CD4-positive, alpha-beta memory T cell (primary cell): ENCODE results near the gene CASP10. TPM values are rescaled to one million over a fixed set of nuclear protein-coding genes. Genes with fewer than 3 reads are reported as not detected.

ENCODE experiments used
- CTCF ChIA-PET: fragments of 350-600 bp; sonication (Branson Sonifier 250); formaldehyde crosslinking; loops from one replicate; lab custom pipeline; 2021; ENCODE audit warnings: inconsistent platforms; ENCODE audit not compliant: partially characterized antibody; lab: Charles Lee
- POLR2A ChIA-PET: fragments of 350-600 bp; sonication (Branson Sonifier 250); formaldehyde crosslinking; loops from one replicate; lab custom pipeline; 2021; ENCODE audit not compliant: partially characterized antibody; lab: Charles Lee
- DNase-seq, 5 donors: peaks; one replicate each; pipeline versions ENCODE4 v3.0.0 to v3.0.0-alpha.2; 2020 to 2022; ENCODE audit warnings: mixed read lengths in 1 of 5
- H3K27ac ChIP-seq: one replicate; pipeline ENCODE4 v1.7.0; 2013; ENCODE audit warnings: low read depth, low read length
- H3K27me3 ChIP-seq: 2 replicates; pipeline ENCODE4 v1.7.0; 2013; ENCODE audit warnings: mild to moderate bottlenecking, low read length, moderate library complexity; ENCODE audit not compliant: insufficient read depth
- H3K36me3 ChIP-seq: 2 replicates; pipeline ENCODE4 v1.7.0; 2013; ENCODE audit warnings: mild to moderate bottlenecking, low read length, moderate library complexity; ENCODE audit not compliant: insufficient read depth
- H3K4me1 ChIP-seq: 2 replicates; pipeline ENCODE4 v1.7.0; 2013; ENCODE audit warnings: mild to moderate bottlenecking, low read length, moderate library complexity; ENCODE audit not compliant: insufficient read depth
- H3K4me3 ChIP-seq, 2 donors: one replicate each; pipeline ENCODE4 v1.7.0; 2013; ENCODE audit warnings: low read length in 2 of 2, mild to moderate bottlenecking in 1 of 2
- H3K9me3 ChIP-seq, 2 donors: one replicate each; pipeline ENCODE4 v1.7.0; 2013; ENCODE audit warnings: low read length in 2 of 2, control low read depth in 1 of 2; ENCODE audit not compliant: control insufficient read depth in 1 of 2
- H3K27ac Mint-ChIP-seq, 7 donors: one replicate each; pipeline ENCODE4 v1.8.0; 2020 to 2021; ENCODE audit warnings: mixed read lengths in 7 of 7, mild to moderate bottlenecking in 6 of 7, inconsistent platforms in 3 of 7, moderate library complexity in 3 of 7
- H3K27me3 Mint-ChIP-seq, 2 donors: one replicate each; pipeline ENCODE4 v1.8.0; 2020 to 2021; ENCODE audit warnings: mixed read lengths in 2 of 2
- H3K36me3 Mint-ChIP-seq, 2 donors: one replicate each; pipeline ENCODE4 v1.8.0; 2020 to 2021; ENCODE audit warnings: mixed read lengths in 2 of 2, inconsistent platforms in 1 of 2, mild to moderate bottlenecking in 1 of 2
- H3K4me1 Mint-ChIP-seq, 4 donors: one replicate each; pipeline ENCODE4 v1.8.0; 2020 to 2021; ENCODE audit warnings: mixed read lengths in 4 of 4, mild to moderate bottlenecking in 1 of 4
- H3K4me3 Mint-ChIP-seq, 8 donors: one replicate each; pipeline ENCODE4 v1.8.0; 2020 to 2021; ENCODE audit warnings: mixed read lengths in 8 of 8, mild to moderate bottlenecking in 7 of 8, moderate library complexity in 6 of 8, inconsistent platforms in 3 of 8
- H3K9me3 Mint-ChIP-seq, 8 donors: one replicate each; pipeline ENCODE4 v1.8.0; 2020 to 2021; ENCODE audit warnings: mixed read lengths in 8 of 8, mild to moderate bottlenecking in 5 of 8, inconsistent platforms in 3 of 8, moderate library complexity in 1 of 8
- intact Hi-C: fragments of 100-400 bp; cut with micrococcal nuclease; formaldehyde crosslinking; loops from one replicate; pipeline ENCODE4 v1.15.1; 2023
- polyA plus RNA-seq, 2 donors: library from polyadenylated mRNA; unstranded; fragments of 300-500 nt; fragmentation: Illumina TruSeq; gene quantifications; one replicate each; pipeline ENCODE4 v1.2.3, GENCODE V29; 2021
- total RNA-seq, 2 experiments: library from RNA; stranded (reverse); gene quantifications; one replicate each; pipeline ENCODE4 v1.2.3, GENCODE V29; 2021

The CASP10 gene
- total and polyA plus RNA-seq, 4 experiments from 2014 or later = 15.3 to 36.6 (median 23.0) TPM

GRCh38 chr2:201156036-201156435 is 26.9 kb upstream of the CASP10 start:
- Histone ChIP-seq H3K9me3 (no peaks in the 10 kb centered on the region), H3K4me1 (peaks cover 36% of the 10 kb centered on the region), H3K36me3 (peaks cover 65% of the 10 kb centered on the region), H3K4me3 (no peak overlapping the region), H3K27ac (no peak overlapping the region), H3K27me3 (no peaks in the 10 kb centered on the region)
- ChIA-PET POLR2A (interaction anchor here (4.5 kb wide), 1 partner anchor 40 kb away, joined by 48 read pairs; the partner anchor contains the start of gene CFLAR), CTCF (interaction anchor here (0.9 to 4.1 kb wide), 7 partner anchors 12 to 570 kb away, joined by 3 to 15 read pairs (median 8); partner anchors contain the start of genes AOX1 and CASP10)
- Mint-ChIP-seq H3K9me3 (no peaks in the 10 kb centered on the region), H3K4me3 (no peak overlapping the region), H3K36me3 (peaks cover 59 to 78% of the 10 kb centered on the region in 2 donors), H3K27me3 (no peaks in the 10 kb centered on the region), H3K27ac (peak overlapping the region in 2 of 7 donors; percentile 7 to 66), H3K4me1 (peaks cover 21 to 35% (median 25%) of the 10 kb centered on the region in 4 donors)
- intact Hi-C loops = loop anchor here (5.0 kb wide), 1 partner anchor 194 kb away; the partner anchor contains the start of gene ORC2
- DNase-seq = no peak

DNA sequence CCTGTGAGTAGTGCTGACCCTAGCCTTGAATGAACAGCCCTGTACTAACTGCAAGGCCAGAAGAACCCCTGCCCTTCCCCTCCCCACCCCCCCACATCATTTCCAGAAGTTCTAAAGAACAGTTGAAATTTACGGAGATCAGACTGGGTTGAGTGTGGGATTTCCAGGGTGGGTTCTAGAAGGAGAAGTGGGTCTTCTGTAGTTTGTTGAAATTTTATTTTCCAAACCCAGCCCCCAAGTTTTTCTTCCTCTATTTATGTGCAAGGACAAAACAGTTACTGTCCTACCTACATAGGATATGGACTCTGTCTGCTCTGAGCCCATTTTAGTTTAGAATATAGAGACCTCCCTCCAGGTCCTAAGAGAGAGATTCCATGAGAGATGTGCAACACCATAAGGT is 26.3 kb upstream of the CASP10 start:
- Histone ChIP-seq H3K27ac (no peak overlapping the region), H3K27me3 (no peaks in the 10 kb centered on the region), H3K4me1 (peaks cover 30% of the 10 kb centered on the region), H3K9me3 (no peaks in the 10 kb centered on the region), H3K36me3 (peaks cover 66% of the 10 kb centered on the region), H3K4me3 (no peak overlapping the region)
- H3K4me1 Mint-ChIP-seq = peaks cover 15 to 28% (median 19%) of the 10 kb centered on the region in 4 donors
- peaks cover 54 to 73% of the 10 kb centered on the region in 2 donors for H3K36me3 Mint-ChIP-seq
- H3K27ac Mint-ChIP-seq = peak overlapping the region in 2 of 7 donors; percentile 17 to 95
- POLR2A ChIA-PET = interaction anchor here (2.1 to 5.0 kb wide), 2 partner anchors 26 to 40 kb away, joined by 27 to 127 read pairs; partner anchors contain the start of gene CFLAR
- no peaks in the 10 kb centered on the region for H3K27me3 Mint-ChIP-seq
- DNase-seq = no peak
- CTCF ChIA-PET = interaction anchor here (2.4 to 7.0 kb wide), 6 partner anchors 21 to 250 kb away, joined by 8 to 107 read pairs (median 24); partner anchors contain the start of genes CFLAR and HYCC2
- intact Hi-C loops = loop anchor here (5.0 kb wide), 1 partner anchor 194 kb away; the partner anchor contains the start of gene ORC2
- no peak overlapping the region for H3K4me3 Mint-ChIP-seq
- H3K9me3 Mint-ChIP-seq = no peaks in the 10 kb centered on the region

- no peaks in the 10 kb centered on the region for H3K9me3 ChIP-seq
- no peaks in the 10 kb centered on the region for H3K27me3 Mint-ChIP-seq
- H3K36me3 Mint-ChIP-seq = peaks cover 56 to 77% of the 10 kb centered on the region in 2 donors
- POLR2A ChIA-PET = interaction anchor here (0.7 to 5.0 kb wide), 20 partner anchors 9 to 294 kb away, joined by 3 to 127 read pairs (median 6); partner anchors contain the start of genes CFLAR, CLK1, HYCC2 and NDUFB3
- H3K4me3 ChIP-seq = no peak overlapping the region
- H3K36me3 ChIP-seq = peaks cover 70% of the 10 kb centered on the region
- peaks cover 23% of the 10 kb centered on the region for H3K4me1 ChIP-seq
- peak overlapping the region in 3 of 8 donors; percentile 26 to 52 (median 30) for H3K4me3 Mint-ChIP-seq
- H3K27me3 ChIP-seq = no peaks in the 10 kb centered on the region
- H3K27ac ChIP-seq = peak overlapping the region; percentile 44
- no peak for DNase-seq
- H3K4me1 Mint-ChIP-seq = peaks cover 9 to 26% (median 19%) of the 10 kb centered on the region in 4 donors
- intact Hi-C loops = loop anchor here (1.0 to 5.0 kb wide), 7 partner anchors 20 to 444 kb away; partner anchors contain the start of genes HYCC2 and ORC2
- CTCF ChIA-PET = interaction anchor here (0.6 to 7.0 kb wide), 34 partner anchors 10 to 444 kb away, joined by 3 to 107 read pairs (median 5); partner anchors contain the start of genes CASP10, CFLAR, HYCC2 and NIF3L1
- H3K27ac Mint-ChIP-seq = peak overlapping the region; percentile 69 to 95 (median 89)
- no peaks in the 10 kb centered on the region for H3K9me3 Mint-ChIP-seq
Measured at GRCh38 chr2:201157694-201158093, 25.2 kb upstream of the CASP10 start.

- Mint-ChIP-seq H3K4me3 (peak overlapping the region in 3 of 8 donors; percentile 26 to 52 (median 30)), H3K27ac (peak overlapping the region; percentile 69 to 95 (median 89)), H3K27me3 (no peaks in the 10 kb centered on the region), H3K36me3 (peaks cover 56 to 77% of the 10 kb centered on the region in 2 donors), H3K9me3 (no peaks in the 10 kb centered on the region), H3K4me1 (peaks cover 9 to 23% (median 16%) of the 10 kb centered on the region in 4 donors)
- no peak overlapping the region for H3K4me3 ChIP-seq
- H3K36me3 ChIP-seq = peaks cover 70% of the 10 kb centered on the region
- POLR2A ChIA-PET = interaction anchor here (0.5 to 5.0 kb wide), 21 partner anchors 9 to 294 kb away, joined by 3 to 127 read pairs (median 5); partner anchors contain the start of genes CFLAR, CLK1, HYCC2 and NDUFB3
- peaks cover 19% of the 10 kb centered on the region for H3K4me1 ChIP-seq
- peak; percentile 64 to 75 (median 68) for DNase-seq
- H3K9me3 ChIP-seq = no peaks in the 10 kb centered on the region
- H3K27ac ChIP-seq = peak overlapping the region; percentile 44
- no peaks in the 10 kb centered on the region for H3K27me3 ChIP-seq
- intact Hi-C loops = loop anchor here (1.0 to 5.0 kb wide), 7 partner anchors 19 to 445 kb away; partner anchors contain the start of genes HYCC2 and ORC2
- CTCF ChIA-PET = interaction anchor here (0.6 to 7.0 kb wide), 36 partner anchors 10 to 445 kb away, joined by 3 to 107 read pairs (median 5); partner anchors contain the start of genes CASP10, CFLAR, HYCC2 and NIF3L1
Measured at GRCh38 chr2:201158111-201158929, 24.6 kb upstream of the CASP10 start.

GRCh38 chr2:201164166-201164565 is 18.8 kb upstream of the CASP10 start:
- Mint-ChIP-seq H3K27me3 (no peaks in the 10 kb centered on the region), H3K4me3 (no peak overlapping the region), H3K4me1 (peaks cover 0 to 8% (median 3%) of the 10 kb centered on the region in 4 donors), H3K9me3 (peaks cover 2 to 22% (median 17%) of the 10 kb centered on the region in 8 donors), H3K36me3 (peaks cover 69 to 71% of the 10 kb centered on the region in 2 donors), H3K27ac (peak overlapping the region in 2 of 7 donors; percentile 35 to 59)
- ChIA-PET POLR2A (no interaction called here), CTCF (no interaction called here)
- Histone ChIP-seq H3K36me3 (peaks cover 54% of the 10 kb centered on the region), H3K27me3 (no peaks in the 10 kb centered on the region), H3K4me3 (no peak overlapping the region), H3K9me3 (no peaks in the 10 kb centered on the region), H3K27ac (no peak overlapping the region), H3K4me1 (no peaks in the 10 kb centered on the region)
- intact Hi-C loops = no loop called here
- no peak for DNase-seq

DNA sequence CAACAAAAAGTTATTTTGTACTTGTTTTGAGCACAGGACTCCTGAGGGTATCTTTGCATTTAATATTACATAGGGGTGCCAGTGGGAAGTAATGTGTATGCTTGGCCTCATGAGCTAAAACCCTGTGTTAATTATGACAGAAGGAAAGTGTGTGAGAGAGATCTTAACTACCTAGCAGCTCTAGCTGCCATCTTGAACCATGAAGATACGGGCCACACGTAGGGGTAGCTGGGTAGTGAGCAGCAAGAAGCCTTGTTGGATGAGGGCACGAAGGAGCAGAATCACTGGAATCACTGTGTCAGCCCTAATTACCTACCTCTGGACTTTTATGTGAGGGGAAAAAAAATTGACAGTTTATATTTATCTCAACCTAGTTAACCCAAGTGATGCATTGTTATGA is 15.4 kb upstream of the CASP10 start:
- POLR2A ChIA-PET = interaction anchor here (1.0 to 2.1 kb wide), 3 partner anchors 9 to 41 kb away, joined by 3 to 7 read pairs (median 3); no protein-coding TSS in a partner anchor
- H3K4me1 ChIP-seq = no peaks in the 10 kb centered on the region
- CTCF ChIA-PET = interaction anchor here (1.1 to 1.2 kb wide), 2 partner anchors 49 to 65 kb away, joined by 3 to 4 read pairs; no protein-coding TSS in a partner anchor
- H3K9me3 Mint-ChIP-seq = peaks cover 2 to 52% (median 41%) of the 10 kb centered on the region in 8 donors
- H3K27me3 Mint-ChIP-seq = no peaks in the 10 kb centered on the region
- H3K9me3 ChIP-seq = peaks cover 0 to 10% of the 10 kb centered on the region in 2 donors
- peaks cover 0 to 6% (median 4%) of the 10 kb centered on the region in 4 donors for H3K4me1 Mint-ChIP-seq
- H3K27ac Mint-ChIP-seq = peak overlapping the region in 2 of 7 donors; percentile 18 to 38
- peaks cover 31% of the 10 kb centered on the region for H3K36me3 ChIP-seq
- no peak overlapping the region for H3K4me3 ChIP-seq
- no peaks in the 10 kb centered on the region for H3K27me3 ChIP-seq
- H3K36me3 Mint-ChIP-seq = peaks cover 48 to 50% of the 10 kb centered on the region in 2 donors
- H3K4me3 Mint-ChIP-seq = no peak overlapping the region
- H3K27ac ChIP-seq = no peak overlapping the region
- no peak for DNase-seq
- intact Hi-C loops = no loop called here
